ENCODE results near the gene SAMD4A. TPM values are rescaled to one million over a fixed set of nuclear protein-coding genes. Genes with fewer than 3 reads are reported as not detected.

The SAMD4A gene, protein sequence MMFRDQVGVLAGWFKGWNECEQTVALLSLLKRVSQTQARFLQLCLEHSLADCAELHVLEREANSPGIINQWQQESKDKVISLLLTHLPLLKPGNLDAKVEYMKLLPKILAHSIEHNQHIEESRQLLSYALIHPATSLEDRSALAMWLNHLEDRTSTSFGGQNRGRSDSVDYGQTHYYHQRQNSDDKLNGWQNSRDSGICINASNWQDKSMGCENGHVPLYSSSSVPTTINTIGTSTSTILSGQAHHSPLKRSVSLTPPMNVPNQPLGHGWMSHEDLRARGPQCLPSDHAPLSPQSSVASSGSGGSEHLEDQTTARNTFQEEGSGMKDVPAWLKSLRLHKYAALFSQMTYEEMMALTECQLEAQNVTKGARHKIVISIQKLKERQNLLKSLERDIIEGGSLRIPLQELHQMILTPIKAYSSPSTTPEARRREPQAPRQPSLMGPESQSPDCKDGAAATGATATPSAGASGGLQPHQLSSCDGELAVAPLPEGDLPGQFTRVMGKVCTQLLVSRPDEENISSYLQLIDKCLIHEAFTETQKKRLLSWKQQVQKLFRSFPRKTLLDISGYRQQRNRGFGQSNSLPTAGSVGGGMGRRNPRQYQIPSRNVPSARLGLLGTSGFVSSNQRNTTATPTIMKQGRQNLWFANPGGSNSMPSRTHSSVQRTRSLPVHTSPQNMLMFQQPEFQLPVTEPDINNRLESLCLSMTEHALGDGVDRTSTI
- total RNA-seq (2021): 9.6 and 9.9 TPM in 2 replicates
- long read RNA-seq, partial matches to known transcripts: 0 of 1 reads
- long read RNA-seq, other reads (novel, unspliced or antisense): 1 of 1 reads

DNA sequence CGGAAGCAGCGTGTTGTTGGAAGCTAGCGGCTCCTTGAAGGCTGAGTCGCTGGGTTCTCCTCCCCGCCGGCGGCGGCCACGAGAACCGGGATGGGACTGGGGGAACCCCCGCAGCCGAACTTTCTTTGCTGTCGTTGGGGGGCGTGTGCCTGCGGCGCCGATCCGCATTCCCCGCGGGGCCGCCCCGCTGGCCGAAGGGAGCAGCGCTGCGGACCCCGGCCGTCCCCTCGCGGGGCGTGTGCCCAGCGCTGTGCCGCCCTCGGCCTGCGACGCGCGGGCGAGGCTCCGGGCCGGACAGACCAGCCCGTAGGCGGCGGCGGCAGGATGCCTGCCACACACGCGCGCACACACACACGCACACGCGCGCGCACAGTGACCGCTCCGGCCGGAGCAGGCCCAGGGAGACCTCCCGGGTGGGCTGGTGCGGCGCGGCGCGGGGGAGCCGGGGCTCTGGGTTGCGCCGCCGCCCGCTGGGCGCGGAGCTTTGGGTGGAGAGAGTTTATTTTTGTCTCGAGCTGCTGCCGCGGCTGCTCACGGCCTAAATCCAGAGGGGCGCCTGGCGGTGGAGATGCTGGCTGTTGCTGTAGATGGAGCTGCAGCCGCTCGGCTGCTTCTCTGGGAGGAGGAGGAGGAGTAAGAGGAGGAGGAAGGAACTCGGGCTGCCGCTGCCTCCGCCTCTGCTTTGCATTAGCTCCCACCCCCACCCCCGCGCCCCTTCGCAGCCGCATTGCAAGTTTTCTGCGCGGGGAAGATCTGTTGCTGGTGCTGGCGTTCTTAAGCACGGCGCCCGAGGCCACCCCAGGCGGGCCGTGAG lies at the start of gene SAMD4A:
TSS of gene SAMD4A (plus strand) at position 719 of the 814 bp plus-strand sequence. CDS start 789 bp downstream, outside the sequence.
- Histone ChIP-seq H2AK5ac (ENCODE audit: insufficient read length, low read length) (no peak within 1 kb of the TSS), H4K8ac (replicated peaks; ENCODE audit: insufficient read length, low read depth, low read length) (no peak within 1 kb of the TSS), H3K18ac (ENCODE audit: insufficient read length, low read depth, low read length) (peak within 1 kb of the TSS; percentile 41), H4K20me1 (ENCODE audit: control insufficient read depth, insufficient read depth, insufficient read length) (no peaks in the 10 kb centered on the region), H3K4ac (ENCODE audit: low read depth, low read length) (no peak within 1 kb of the TSS), H3T11ph (ENCODE audit: low read length) (no peak within 1 kb of the TSS), H2BK15ac (ENCODE audit: low read depth, low read length) (no peak within 1 kb of the TSS), H3K27ac (ENCODE audit: insufficient read length, low read depth, low read length) (no peak within 1 kb of the TSS), H3K4me2 (ENCODE audit: insufficient read depth, insufficient read length, low read length) (peak within 1 kb of the TSS; percentile 99), H3K23me2 (ENCODE audit: insufficient read length, low read depth, low read length, poor library complexity, severe bottlenecking) (peaks cover 21% of the 10 kb centered on the region), H3K9ac (ENCODE audit: extremely low read depth, insufficient read length, low read length) (peak within 1 kb of the TSS; percentile 40), H4K5ac (ENCODE audit: insufficient read length, low read depth, low read length) (no peak within 1 kb of the TSS), H2BK5ac (ENCODE audit: insufficient read length, low read length) (no peak within 1 kb of the TSS), H3K23ac (ENCODE audit: insufficient read length, low read depth, low read length) (no peak within 1 kb of the TSS), H2BK12ac (ENCODE audit: insufficient read length, low read depth, low read length) (no peak within 1 kb of the TSS), H3K4me1 (ENCODE audit: insufficient read depth, low read length) (no peaks in the 10 kb centered on the region; the same call in 1 of the 2 replicates), H3K79me1 (ENCODE audit: insufficient read depth, low read depth, low read length, poor library complexity, severe bottlenecking) (no peaks in the 10 kb centered on the region), H4K91ac (ENCODE audit: insufficient read length, low read depth, low read length) (no peak within 1 kb of the TSS), H2BK20ac (ENCODE audit: low read depth, low read length, poor library complexity, severe bottlenecking) (no peak within 1 kb of the TSS), H3K14ac (ENCODE audit: insufficient read depth, low read length) (peak within 1 kb of the TSS; percentile 67), H3K79me2 (ENCODE audit: insufficient read depth, low read length) (peaks cover 2% of the 10 kb centered on the region; the same call in 1 of the 2 replicates), H2BK120ac (ENCODE audit: low read depth, low read length, poor library complexity, severe bottlenecking) (no peak within 1 kb of the TSS), H3K56ac (ENCODE audit: insufficient read length, low read depth, low read length) (no peak within 1 kb of the TSS), H3K27me3 (ENCODE audit: insufficient read depth, low read length) (no peaks in the 10 kb centered on the region; the same call in 1 of the 2 replicates), H3K9me3 (ENCODE audit: control insufficient read depth, low read depth, low read length) (no peaks in the 10 kb centered on the region), H2AFZ (ENCODE audit: low read length) (no peak within 1 kb of the TSS)
- no peaks in the 10 kb centered on the region; a peak in 1 of 7 replicates for H3K36me3 Mint-ChIP-seq (ENCODE audit: insufficient read depth in 1 of 3, low read depth in 3 of 3)
- peak; percentile 74 for DNase-seq
- H3K4me1 Mint-ChIP-seq: peaks cover 17 to 19% of the 10 kb centered on the region in 2 experiments
- peak within 1 kb of the TSS; percentile 82 to 96 for H3K4me3 Mint-ChIP-seq
- no CpG with 5 or more reads among the region's 91 CpGs for WGBS (ENCODE audit: extremely low coverage, insufficient read length, low lambda C conversion rate)
- H3K27ac Mint-ChIP-seq: peak within 1 kb of the TSS in 1 of 3 experiments; percentile 92; a peak in 3 of 7 replicates
- TF ChIP-seq, protein P1, sequence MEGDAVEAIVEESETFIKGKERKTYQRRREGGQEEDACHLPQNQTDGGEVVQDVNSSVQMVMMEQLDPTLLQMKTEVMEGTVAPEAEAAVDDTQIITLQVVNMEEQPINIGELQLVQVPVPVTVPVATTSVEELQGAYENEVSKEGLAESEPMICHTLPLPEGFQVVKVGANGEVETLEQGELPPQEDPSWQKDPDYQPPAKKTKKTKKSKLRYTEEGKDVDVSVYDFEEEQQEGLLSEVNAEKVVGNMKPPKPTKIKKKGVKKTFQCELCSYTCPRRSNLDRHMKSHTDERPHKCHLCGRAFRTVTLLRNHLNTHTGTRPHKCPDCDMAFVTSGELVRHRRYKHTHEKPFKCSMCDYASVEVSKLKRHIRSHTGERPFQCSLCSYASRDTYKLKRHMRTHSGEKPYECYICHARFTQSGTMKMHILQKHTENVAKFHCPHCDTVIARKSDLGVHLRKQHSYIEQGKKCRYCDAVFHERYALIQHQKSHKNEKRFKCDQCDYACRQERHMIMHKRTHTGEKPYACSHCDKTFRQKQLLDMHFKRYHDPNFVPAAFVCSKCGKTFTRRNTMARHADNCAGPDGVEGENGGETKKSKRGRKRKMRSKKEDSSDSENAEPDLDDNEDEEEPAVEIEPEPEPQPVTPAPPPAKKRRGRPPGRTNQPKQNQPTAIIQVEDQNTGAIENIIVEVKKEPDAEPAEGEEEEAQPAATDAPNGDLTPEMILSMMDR (conservative IDR thresholded peaks at IDR 0.05): peak; percentile 34; the same call in 2 of the 3 replicates
- peaks cover 35% of the 10 kb centered on the region for H3K27me3 Mint-ChIP-seq (ENCODE audit: low read depth)
- H3K9me3 Mint-ChIP-seq: peaks cover 0 to 1% of the 10 kb centered on the region in 2 experiments; a peak in 1 of 5 replicates
